A673 (cell line): ENCODE data around the gene FSTL5.

Experiments
- CTCF ChIP-seq: fragments of 300-800, 200-600 bp; sonication (generic); conservative IDR thresholded peaks from 2 replicates; pipeline ENCODE4 v1.5.1; 2017; ENCODE audit warnings: low read depth, mild to moderate bottlenecking, antibody characterized with exemption, low read length, moderate library complexity, mixed read lengths
- EZH2 ChIP-seq: fragments of 200-600 bp; sonication (generic); IDR thresholded peaks from 2 replicates; pipeline ENCODE4 v1.6.1; 2017; ENCODE audit warnings: borderline replicate concordance, low read depth, mild to moderate bottlenecking, mixed read lengths, antibody characterized with exemption, low read length; ENCODE audit not compliant: poor library complexity, severe bottlenecking

GRCh38 chr4:161815841-161816240, 348.0 kb downstream of the FSTL5 start:
- no peak for TF ChIP-seq CTCF
- no peak for TF ChIP-seq EZH2
